ENCODE measurements around the gene GRIN2C.
A peak's percentile ranks its signal among the peaks of the same experiment; 100 is the strongest.

Gene GRIN2C

DNA sequence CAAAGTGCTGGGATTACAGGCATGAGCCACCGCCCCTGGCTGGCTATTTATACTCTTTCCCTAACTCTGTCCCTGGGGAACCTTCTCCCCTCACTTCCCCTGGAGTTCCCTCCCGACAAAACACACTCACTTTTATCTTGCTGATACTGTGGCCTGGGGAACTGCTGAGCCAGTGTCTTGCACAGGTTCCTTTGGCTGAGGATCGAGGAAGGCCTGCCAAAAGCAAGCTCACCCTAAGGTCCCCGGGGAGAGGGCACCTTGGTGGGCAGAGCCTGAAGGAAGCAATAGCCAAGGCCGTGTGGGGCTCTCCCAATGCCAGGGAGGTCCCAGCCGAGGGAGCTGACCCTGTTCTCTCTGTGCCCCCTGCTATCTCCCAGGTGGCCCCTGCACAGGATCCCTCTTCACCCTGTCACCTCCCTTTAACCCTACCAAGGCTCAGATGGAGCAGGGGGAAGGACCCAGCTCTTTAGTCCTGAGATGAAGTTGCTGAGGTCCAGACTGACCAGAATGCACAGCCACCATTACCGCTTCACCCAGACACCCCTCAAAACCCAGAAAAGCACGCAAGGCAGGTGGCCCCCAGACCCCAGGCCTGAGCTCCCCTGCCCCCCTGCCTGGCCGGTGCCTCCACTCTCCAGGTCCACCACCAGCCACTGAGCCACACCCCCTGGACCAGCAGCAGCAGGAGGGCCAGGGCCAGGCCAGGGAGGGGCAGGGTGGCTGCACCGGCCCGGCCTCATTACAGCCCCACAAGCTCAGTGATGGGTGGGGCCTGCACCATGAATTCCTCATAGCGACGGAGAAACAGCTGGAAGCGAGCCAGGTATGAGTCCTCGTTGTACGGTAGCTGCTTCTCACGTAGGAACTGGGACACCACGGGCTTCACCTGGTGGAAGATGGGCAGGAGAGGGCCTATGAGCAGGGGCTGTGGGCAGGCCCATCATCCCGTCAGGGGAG is 18.2 kb upstream of the GRIN2C start:
- H3K27ac ChIP-seq = no peak overlapping the region
- TF ChIP-seq ZFX (IDR thresholded peaks at IDR 0.05; ENCODE audit: borderline replicate concordance) (no peak), CTCF (IDR thresholded peaks at IDR 0.05) (no peak)

GRCh38 chr17:74875977-74876593 is 16.4 kb upstream of the GRIN2C start:
- no peak overlapping the region for H3K27ac ChIP-seq
- TF ChIP-seq CTCF (IDR thresholded peaks at IDR 0.05) (no peak), ZFX (IDR thresholded peaks at IDR 0.05; ENCODE audit: borderline replicate concordance) (no peak)

- no peak for TF ChIP-seq ZFX (IDR thresholded peaks at IDR 0.05; ENCODE audit: borderline replicate concordance)
- no peak for TF ChIP-seq CTCF (IDR thresholded peaks at IDR 0.05)
- H3K27ac ChIP-seq = no peak overlapping the region
Measured at GRCh38 chr17:74875155-74875976, 15.7 kb upstream of the GRIN2C start.

GRCh38 chr17:74874615-74875037 is 14.9 kb upstream of the GRIN2C start:
- TF ChIP-seq CTCF (IDR thresholded peaks at IDR 0.05) (no peak), ZFX (IDR thresholded peaks at IDR 0.05; ENCODE audit: borderline replicate concordance) (no peak)
- peak overlapping the region; percentile 80 for H3K27ac ChIP-seq

DNA sequence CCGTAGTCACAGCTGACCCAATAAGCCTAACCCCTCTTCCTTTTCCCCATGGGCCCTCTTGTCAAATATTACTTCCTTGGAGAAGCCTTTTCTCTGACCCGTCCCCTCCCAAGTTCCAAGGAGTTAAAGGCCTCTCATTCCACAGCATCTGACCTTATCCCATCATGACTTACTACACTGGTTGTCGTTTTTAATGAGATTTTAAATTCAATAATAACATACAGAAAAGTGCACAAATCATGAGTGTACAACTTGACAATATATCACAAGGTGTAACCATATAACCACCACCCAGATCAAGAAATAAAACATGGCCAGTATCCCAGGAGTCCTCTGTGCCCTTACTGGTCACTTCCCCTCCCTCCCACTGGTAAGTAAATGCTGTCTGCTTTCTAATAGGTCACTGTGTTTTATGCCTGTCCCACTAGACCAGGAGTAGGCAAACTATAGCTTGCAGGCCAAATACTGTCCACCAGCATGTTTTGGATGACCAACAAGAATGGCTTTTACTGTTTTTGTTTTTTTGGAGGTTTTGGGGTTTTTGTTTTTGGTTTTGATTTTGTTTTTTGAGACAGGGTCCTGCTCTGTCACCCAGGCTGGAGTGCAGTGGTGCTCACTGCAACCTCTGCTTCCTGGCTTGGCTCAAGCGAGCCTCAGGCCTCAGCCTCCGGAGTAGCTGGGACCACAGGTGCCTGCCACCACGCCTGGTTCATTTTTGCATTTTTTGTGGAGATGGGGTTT is 14.4 kb upstream of the GRIN2C start:
- TF ChIP-seq CTCF (IDR thresholded peaks at IDR 0.05) (no peak), ZFX (IDR thresholded peaks at IDR 0.05; ENCODE audit: borderline replicate concordance) (no peak)
- H3K27ac ChIP-seq = peak overlapping the region; percentile 80

GRCh38 chr17:74873037-74873873 is 13.6 kb upstream of the GRIN2C start:
- TF ChIP-seq ZFX (IDR thresholded peaks at IDR 0.05; ENCODE audit: borderline replicate concordance) = no peak
- TF ChIP-seq CTCF (IDR thresholded peaks at IDR 0.05) = no peak
- H3K27ac ChIP-seq = peak overlapping the region; percentile 80

Data from 22Rv1 (cell line).